Measurements from ENCODE around the gene ZMYND11. TPM values are rescaled to one million over a fixed set of nuclear protein-coding genes. Genes with fewer than 3 reads are reported as not detected.

ZMYND11 gene
- total and polyA plus RNA-seq, 2 donors from 2014 or later: 32.7 to 80.7 TPM

DNA sequence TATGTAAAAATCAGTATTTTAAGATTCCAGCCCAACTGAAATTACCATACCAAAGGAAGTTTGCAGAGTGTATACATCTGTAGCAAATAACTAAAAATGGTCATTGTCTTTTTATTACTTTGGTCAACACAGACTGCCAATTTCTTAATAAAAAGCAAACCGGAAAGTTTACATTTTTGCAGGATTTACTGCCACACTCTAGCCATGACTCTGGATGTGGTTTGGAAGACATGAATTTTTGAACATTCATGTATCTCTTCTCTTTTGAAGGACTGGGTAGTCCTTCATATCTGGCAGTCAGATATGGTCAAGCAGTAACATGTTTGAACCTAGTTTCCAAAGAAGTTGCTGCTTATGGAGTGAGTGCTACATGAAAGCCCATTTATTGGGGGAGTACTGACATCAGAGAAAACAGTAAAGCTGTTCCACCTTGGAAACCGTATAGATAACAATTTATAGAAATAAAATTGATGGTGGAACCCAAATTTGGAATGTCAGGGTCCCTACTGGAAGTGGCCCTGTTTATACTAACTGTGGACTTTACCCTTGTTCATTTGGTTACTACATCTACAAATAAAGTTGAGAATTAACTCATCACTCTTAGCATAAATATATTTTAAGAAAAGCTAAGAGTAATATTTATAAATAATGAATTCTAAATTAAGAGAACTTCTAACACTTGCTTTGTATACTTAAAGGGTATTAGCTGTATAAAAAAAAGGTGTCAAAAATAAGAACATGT lies 84.6 kb downstream of the ZMYND11 start:
- no peak overlapping the region for H3K9ac ChIP-seq (ENCODE audit: low read length in 3 of 3)
- TF ChIP-seq, protein P1, sequence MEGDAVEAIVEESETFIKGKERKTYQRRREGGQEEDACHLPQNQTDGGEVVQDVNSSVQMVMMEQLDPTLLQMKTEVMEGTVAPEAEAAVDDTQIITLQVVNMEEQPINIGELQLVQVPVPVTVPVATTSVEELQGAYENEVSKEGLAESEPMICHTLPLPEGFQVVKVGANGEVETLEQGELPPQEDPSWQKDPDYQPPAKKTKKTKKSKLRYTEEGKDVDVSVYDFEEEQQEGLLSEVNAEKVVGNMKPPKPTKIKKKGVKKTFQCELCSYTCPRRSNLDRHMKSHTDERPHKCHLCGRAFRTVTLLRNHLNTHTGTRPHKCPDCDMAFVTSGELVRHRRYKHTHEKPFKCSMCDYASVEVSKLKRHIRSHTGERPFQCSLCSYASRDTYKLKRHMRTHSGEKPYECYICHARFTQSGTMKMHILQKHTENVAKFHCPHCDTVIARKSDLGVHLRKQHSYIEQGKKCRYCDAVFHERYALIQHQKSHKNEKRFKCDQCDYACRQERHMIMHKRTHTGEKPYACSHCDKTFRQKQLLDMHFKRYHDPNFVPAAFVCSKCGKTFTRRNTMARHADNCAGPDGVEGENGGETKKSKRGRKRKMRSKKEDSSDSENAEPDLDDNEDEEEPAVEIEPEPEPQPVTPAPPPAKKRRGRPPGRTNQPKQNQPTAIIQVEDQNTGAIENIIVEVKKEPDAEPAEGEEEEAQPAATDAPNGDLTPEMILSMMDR (IDR thresholded peaks at IDR 0.05; ENCODE audit: borderline replicate concordance, extremely low read depth, insufficient read depth): no peak
- intact Hi-C loops (cut with DNase I): no loop called here
- DNase-seq (no peak), FAIRE-seq (no peak)
- H3K27ac ChIP-seq (ENCODE audit: low read depth in 2 of 2, low read length in 2 of 2): no peak overlapping the region
- H3K4me1 ChIP-seq (ENCODE audit: control insufficient read depth in 2 of 3, insufficient read depth in 2 of 3, low read depth in 1 of 3, low read length in 3 of 3): no peaks in the 10 kb centered on the region
- H3K36me3 ChIP-seq (ENCODE audit: control insufficient read depth in 2 of 3, insufficient read depth in 3 of 3, low read length in 3 of 3): no peaks in the 10 kb centered on the region
- no peaks in the 10 kb centered on the region for H3K9me3 ChIP-seq (ENCODE audit: control insufficient read depth in 2 of 3, insufficient read depth in 1 of 3, low read length in 3 of 3)
- no peaks in the 10 kb centered on the region for H3K27me3 ChIP-seq (ENCODE audit: control insufficient read depth, insufficient read depth, low read length)
- H3K4me3 ChIP-seq (ENCODE audit: low read length in 3 of 3): no peak overlapping the region

DNA sequence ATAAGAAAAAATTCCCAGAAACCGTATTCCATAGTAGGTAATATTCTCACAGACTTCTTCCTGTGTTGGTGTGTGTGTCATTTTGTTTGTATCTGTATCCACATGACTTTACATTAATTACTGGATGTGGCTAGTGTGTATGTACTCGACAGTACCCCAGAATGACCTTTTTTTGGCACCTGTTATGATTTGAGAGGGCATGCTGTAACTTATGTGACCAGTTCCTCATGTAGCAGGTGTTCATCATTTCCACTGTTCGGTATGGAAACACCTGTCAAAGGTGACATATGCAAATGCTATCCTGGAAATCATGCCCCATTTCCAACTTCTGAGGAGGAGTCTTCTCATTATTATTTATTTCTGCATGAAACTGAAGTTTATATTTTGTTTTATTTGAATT lies 89.3 kb downstream of the ZMYND11 start:
- no peak for FAIRE-seq
- H3K4me1 ChIP-seq (ENCODE audit: control insufficient read depth in 2 of 3, insufficient read depth in 2 of 3, low read depth in 1 of 3, low read length in 3 of 3): no peaks in the 10 kb centered on the region
- no peak overlapping the region for H3K9ac ChIP-seq (ENCODE audit: low read length in 3 of 3)
- H3K9me3 ChIP-seq (ENCODE audit: control insufficient read depth in 2 of 3, insufficient read depth in 1 of 3, low read length in 3 of 3): no peaks in the 10 kb centered on the region
- H3K27ac ChIP-seq (ENCODE audit: low read depth in 2 of 2, low read length in 2 of 2): no peak overlapping the region
- H3K27me3 ChIP-seq (ENCODE audit: control insufficient read depth, insufficient read depth, low read length): no peaks in the 10 kb centered on the region
- H3K36me3 ChIP-seq (ENCODE audit: control insufficient read depth in 2 of 3, insufficient read depth in 3 of 3, low read length in 3 of 3): no peaks in the 10 kb centered on the region
- TF ChIP-seq, protein P1 (IDR thresholded peaks at IDR 0.05; ENCODE audit: borderline replicate concordance, extremely low read depth, insufficient read depth): no peak
- intact Hi-C loops (cut with DNase I): no loop called here
- no peak for DNase-seq
- H3K4me3 ChIP-seq (ENCODE audit: low read length in 3 of 3): no peak overlapping the region

DNA sequence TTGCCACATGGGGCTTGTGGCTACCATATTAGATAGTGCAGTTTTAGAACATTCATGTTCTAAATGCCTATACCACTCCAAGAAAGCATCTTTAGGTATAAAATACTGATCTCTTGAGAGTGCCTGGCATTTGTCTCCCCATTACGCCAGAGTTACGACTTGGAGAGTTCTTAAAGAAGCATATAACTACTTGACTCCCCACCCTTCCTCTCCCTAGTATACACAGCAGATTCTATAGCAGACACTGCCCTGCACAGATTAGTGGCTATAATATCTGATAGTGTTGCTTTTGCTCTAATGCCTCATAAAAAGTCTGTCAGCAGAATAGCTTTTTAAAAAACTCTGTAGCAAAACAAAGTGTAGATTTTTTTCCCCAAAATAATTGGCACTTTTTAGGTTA lies 90.8 kb downstream of the ZMYND11 start:
- Histone ChIP-seq H3K36me3 (ENCODE audit: control insufficient read depth in 2 of 3, insufficient read depth in 3 of 3, low read length in 3 of 3) (no peaks in the 10 kb centered on the region), H3K9ac (ENCODE audit: low read length in 3 of 3) (no peak overlapping the region), H3K27ac (ENCODE audit: low read depth in 2 of 2, low read length in 2 of 2) (no peak overlapping the region), H3K4me1 (ENCODE audit: control insufficient read depth in 2 of 3, insufficient read depth in 2 of 3, low read depth in 1 of 3, low read length in 3 of 3) (no peaks in the 10 kb centered on the region), H3K27me3 (ENCODE audit: control insufficient read depth, insufficient read depth, low read length) (no peaks in the 10 kb centered on the region), H3K9me3 (ENCODE audit: control insufficient read depth in 2 of 3, insufficient read depth in 1 of 3, low read length in 3 of 3) (no peaks in the 10 kb centered on the region), H3K4me3 (ENCODE audit: low read length in 3 of 3) (no peak overlapping the region)
- intact Hi-C loops (cut with DNase I): no loop called here
- TF ChIP-seq, protein P1 (IDR thresholded peaks at IDR 0.05; ENCODE audit: borderline replicate concordance, extremely low read depth, insufficient read depth): no peak
- DNase-seq: no peak
- FAIRE-seq: no peak

DNA sequence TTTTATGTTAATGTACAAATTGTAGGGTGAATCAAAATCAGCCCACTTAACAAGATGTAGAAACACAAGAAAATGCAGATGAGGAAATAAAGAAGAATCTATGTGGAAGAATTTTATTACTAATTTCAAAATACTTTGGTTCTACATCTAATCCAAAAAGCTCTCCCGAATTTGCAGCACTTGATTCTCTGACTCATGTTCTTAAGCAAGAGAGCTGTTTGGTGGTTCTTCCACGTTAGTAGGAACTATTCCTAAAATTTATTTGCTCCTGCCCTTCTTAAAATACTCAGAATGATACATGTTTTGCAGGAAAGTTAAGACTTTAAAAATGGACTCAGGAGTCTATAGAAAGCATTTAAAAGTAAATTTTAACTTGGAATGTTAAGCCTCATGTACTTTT lies 91.8 kb downstream of the ZMYND11 start:
- DNase-seq: no peak
- TF ChIP-seq, protein P1 (IDR thresholded peaks at IDR 0.05; ENCODE audit: borderline replicate concordance, extremely low read depth, insufficient read depth): no peak
- intact Hi-C loops (cut with DNase I): no loop called here

More for the DNA sequence above, 91.8 kb downstream of the ZMYND11 start:
- no peak overlapping the region for H3K27ac ChIP-seq (ENCODE audit: low read depth in 2 of 2, low read length in 2 of 2)
- H3K27me3 ChIP-seq (ENCODE audit: control insufficient read depth, insufficient read depth, low read length): no peaks in the 10 kb centered on the region
- no peak for FAIRE-seq
- H3K36me3 ChIP-seq (ENCODE audit: control insufficient read depth in 2 of 3, insufficient read depth in 3 of 3, low read length in 3 of 3): no peaks in the 10 kb centered on the region
- H3K4me1 ChIP-seq (ENCODE audit: control insufficient read depth in 2 of 3, insufficient read depth in 2 of 3, low read depth in 1 of 3, low read length in 3 of 3): no peaks in the 10 kb centered on the region
- H3K9me3 ChIP-seq (ENCODE audit: control insufficient read depth in 2 of 3, insufficient read depth in 1 of 3, low read length in 3 of 3): no peaks in the 10 kb centered on the region
- H3K4me3 ChIP-seq (ENCODE audit: low read length in 3 of 3): no peak overlapping the region
- no peak overlapping the region for H3K9ac ChIP-seq (ENCODE audit: low read length in 3 of 3)

Measured in kidney (tissue), 14 donors.